Measurements from ENCODE around the gene LAMP5.

Gene LAMP5

DNA sequence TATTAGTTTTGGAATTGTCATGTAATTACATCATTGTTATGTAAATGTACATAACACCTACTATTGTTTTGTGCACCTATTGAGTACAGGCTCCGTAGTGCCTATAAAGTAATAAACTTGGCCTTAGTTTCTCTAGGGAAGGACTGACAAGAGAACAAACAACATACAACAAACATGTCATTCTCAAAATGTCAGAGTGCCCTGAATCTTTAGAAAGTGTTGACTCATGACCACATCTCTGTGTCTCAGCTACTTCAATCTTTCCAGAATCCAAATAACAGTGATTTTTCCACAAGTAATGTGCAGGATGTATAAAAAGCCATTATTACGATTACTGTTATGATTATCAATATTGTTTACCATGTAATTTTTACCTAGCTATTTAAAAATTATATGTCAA lies 17.2 kb downstream of the LAMP5 start:
- DNase-seq, result no peak
- no peaks in the 10 kb centered on the region for H3K36me3 ChIP-seq (ENCODE audit: control insufficient read depth in 4 of 4, insufficient read depth in 4 of 4, low read length in 3 of 4)
- 60% methylated on average over 1 of the region's 2 CpGs for WGBS (ENCODE audit: insufficient coverage)
- H3K27ac ChIP-seq (ENCODE audit: insufficient read depth in 1 of 2, low read depth in 1 of 2, low read length in 2 of 2, poor library complexity in 1 of 2, severe bottlenecking in 2 of 2), result no peak overlapping the region
- ChIA-PET CTCF (no interaction called here), POLR2A (no interaction called here)
- no peak overlapping the region for H3K4me3 ChIP-seq (ENCODE audit: control insufficient read depth in 1 of 7, extremely low read depth in 1 of 7, insufficient read depth in 4 of 7, low read depth in 2 of 7, low read length in 6 of 7)
- H3K4me1 ChIP-seq (ENCODE audit: control extremely low read depth in 1 of 4, control insufficient read depth in 4 of 4, insufficient read depth in 4 of 4, low read length in 3 of 4), result no peaks in the 10 kb centered on the region
- peaks cover 2 to 15% (median 7%) of the 10 kb centered on the region in 5 experiments for H3K27me3 ChIP-seq (replicated peaks in 2 of 5; ENCODE audit: control insufficient read depth in 4 of 5, insufficient read depth in 5 of 5, low read length in 4 of 5)
- no peaks in the 10 kb centered on the region for H3K9me3 ChIP-seq (ENCODE audit: control extremely low read depth in 1 of 5, control insufficient read depth in 4 of 5, insufficient read depth in 2 of 5, low read depth in 1 of 5, low read length in 4 of 5)

DNA sequence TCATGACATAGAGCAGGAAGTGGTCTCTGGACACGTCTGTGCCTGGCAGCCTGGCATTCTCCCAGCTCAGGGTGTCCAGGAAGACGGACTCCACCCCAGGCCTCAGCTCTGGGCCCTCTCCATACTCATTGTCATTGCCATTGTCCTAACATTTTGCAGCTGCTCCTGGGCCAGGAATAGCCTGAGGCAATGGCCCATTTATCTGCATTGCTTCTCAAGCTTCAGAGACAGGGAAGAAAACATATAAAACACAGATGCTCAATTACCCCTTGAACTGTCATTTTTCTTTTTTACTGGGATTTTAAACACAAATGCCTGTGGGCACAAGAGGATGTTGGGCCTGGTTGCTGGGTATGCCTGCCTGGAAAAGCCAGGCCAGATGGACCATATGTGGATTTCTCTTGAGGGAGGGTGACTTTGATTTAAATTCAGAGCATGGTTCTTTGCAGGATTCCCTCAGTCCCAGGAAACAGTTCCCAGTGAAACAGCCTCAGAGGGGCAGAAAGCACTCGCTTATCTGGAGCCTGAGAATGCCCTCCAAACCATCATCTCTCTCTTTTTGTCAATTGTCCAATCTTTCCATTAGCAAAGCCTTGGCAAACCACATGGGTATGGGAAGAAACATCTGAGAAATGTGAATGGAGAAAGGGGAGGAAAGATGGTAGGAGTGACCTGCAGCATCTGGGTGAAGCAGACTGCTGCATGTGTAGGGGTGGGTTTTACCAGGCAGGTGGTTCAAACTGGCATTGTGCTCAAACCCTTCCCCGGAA lies 17.9 kb downstream of the LAMP5 start:
- H3K9me3 ChIP-seq (ENCODE audit: control extremely low read depth in 1 of 5, control insufficient read depth in 4 of 5, insufficient read depth in 2 of 5, low read depth in 1 of 5, low read length in 4 of 5), result no peaks in the 10 kb centered on the region
- H3K4me3 ChIP-seq (ENCODE audit: control insufficient read depth in 1 of 7, extremely low read depth in 1 of 7, insufficient read depth in 4 of 7, low read depth in 2 of 7, low read length in 6 of 7), result no peak overlapping the region
- H3K36me3 ChIP-seq (ENCODE audit: control insufficient read depth in 4 of 4, insufficient read depth in 4 of 4, low read length in 3 of 4), result no peaks in the 10 kb centered on the region
- H3K4me1 ChIP-seq (ENCODE audit: control extremely low read depth in 1 of 4, control insufficient read depth in 4 of 4, insufficient read depth in 4 of 4, low read length in 3 of 4), result no peaks in the 10 kb centered on the region
- no peak for DNase-seq
- WGBS (ENCODE audit: insufficient coverage), result 69% methylated on average over 4 of the region's 4 CpGs
- CTCF ChIA-PET, result no interaction called here
- POLR2A ChIA-PET, result no interaction called here
- no peak overlapping the region for H3K27ac ChIP-seq (ENCODE audit: insufficient read depth in 1 of 2, low read depth in 1 of 2, low read length in 2 of 2, poor library complexity in 1 of 2, severe bottlenecking in 2 of 2)
- peaks cover 0 to 15% (median 4%) of the 10 kb centered on the region in 5 experiments for H3K27me3 ChIP-seq (replicated peaks in 2 of 5; ENCODE audit: control insufficient read depth in 4 of 5, insufficient read depth in 5 of 5, low read length in 4 of 5)

DNA sequence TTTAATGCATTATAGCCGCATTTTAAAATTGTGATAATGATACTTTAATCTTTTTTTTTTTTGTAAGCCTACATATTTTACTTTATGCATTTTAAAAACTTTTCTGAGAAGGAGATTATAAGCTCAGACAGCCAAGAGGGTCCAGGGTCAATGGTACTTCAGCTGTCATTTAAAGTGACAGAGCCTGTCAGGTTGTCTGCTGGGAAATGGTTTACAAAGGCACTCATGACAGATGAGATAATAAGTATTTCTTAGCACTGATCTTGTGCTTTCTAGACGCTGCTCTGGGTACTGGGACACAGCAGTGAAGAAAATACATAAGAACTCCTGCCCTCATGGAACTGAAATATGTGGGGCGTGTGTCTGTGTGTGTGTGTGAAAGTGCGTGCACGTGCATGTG lies 19.6 kb downstream of the LAMP5 start:
- DNase-seq, result no peak
- Histone ChIP-seq H3K9me3 (ENCODE audit: control extremely low read depth in 1 of 5, control insufficient read depth in 4 of 5, insufficient read depth in 2 of 5, low read depth in 1 of 5, low read length in 4 of 5) (no peaks in the 10 kb centered on the region), H3K27ac (ENCODE audit: insufficient read depth in 1 of 2, low read depth in 1 of 2, low read length in 2 of 2, poor library complexity in 1 of 2, severe bottlenecking in 2 of 2) (no peak overlapping the region), H3K36me3 (ENCODE audit: control insufficient read depth in 4 of 4, insufficient read depth in 4 of 4, low read length in 3 of 4) (no peaks in the 10 kb centered on the region), H3K27me3 (replicated peaks in 2 of 5; ENCODE audit: control insufficient read depth in 4 of 5, insufficient read depth in 5 of 5, low read length in 4 of 5) (peaks cover 2 to 18% (median 4%) of the 10 kb centered on the region in 5 experiments), H3K4me1 (ENCODE audit: control extremely low read depth in 1 of 4, control insufficient read depth in 4 of 4, insufficient read depth in 4 of 4, low read length in 3 of 4) (no peaks in the 10 kb centered on the region), H3K4me3 (ENCODE audit: control insufficient read depth in 1 of 7, extremely low read depth in 1 of 7, insufficient read depth in 4 of 7, low read depth in 2 of 7, low read length in 6 of 7) (no peak overlapping the region)
- 89% methylated on average over 3 of the region's 5 CpGs for WGBS (ENCODE audit: insufficient coverage)
- CTCF ChIA-PET, result interaction anchor here (0.6 to 0.7 kb wide), 2 partner anchors 10 to 218 kb away, joined by 3 to 5 read pairs; no protein-coding TSS in a partner anchor
- POLR2A ChIA-PET, result no interaction called here

DNA sequence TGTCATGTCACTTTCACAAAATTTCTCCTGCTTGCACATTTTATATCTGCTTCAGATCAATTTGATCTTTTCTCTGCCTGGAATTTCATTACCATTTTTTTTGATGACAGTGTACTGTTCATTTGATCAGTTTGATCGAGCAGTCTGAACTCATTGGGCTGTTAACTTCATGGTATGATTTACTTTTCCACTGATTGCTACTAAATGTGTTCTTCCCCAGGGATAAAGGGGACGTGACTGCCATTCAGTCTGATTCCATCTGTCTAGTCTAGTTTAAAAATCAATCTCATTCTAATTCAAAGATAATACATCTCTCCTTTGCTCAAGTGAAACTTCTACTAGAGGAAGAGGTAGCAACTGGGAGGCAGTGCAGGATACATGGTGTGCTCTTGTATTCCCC lies 21.1 kb downstream of the LAMP5 start:
- Histone ChIP-seq H3K36me3 (ENCODE audit: control insufficient read depth in 4 of 4, insufficient read depth in 4 of 4, low read length in 3 of 4) (no peaks in the 10 kb centered on the region), H3K4me3 (ENCODE audit: control insufficient read depth in 1 of 7, extremely low read depth in 1 of 7, insufficient read depth in 4 of 7, low read depth in 2 of 7, low read length in 6 of 7) (no peak overlapping the region), H3K27ac (ENCODE audit: insufficient read depth in 1 of 2, low read depth in 1 of 2, low read length in 2 of 2, poor library complexity in 1 of 2, severe bottlenecking in 2 of 2) (no peak overlapping the region), H3K4me1 (ENCODE audit: control extremely low read depth in 1 of 4, control insufficient read depth in 4 of 4, insufficient read depth in 4 of 4, low read length in 3 of 4) (no peaks in the 10 kb centered on the region), H3K9me3 (ENCODE audit: control extremely low read depth in 1 of 5, control insufficient read depth in 4 of 5, insufficient read depth in 2 of 5, low read depth in 1 of 5, low read length in 4 of 5) (no peaks in the 10 kb centered on the region), H3K27me3 (replicated peaks in 2 of 5; ENCODE audit: control insufficient read depth in 4 of 5, insufficient read depth in 5 of 5, low read length in 4 of 5) (peaks cover 3 to 21% (median 4%) of the 10 kb centered on the region in 5 experiments)
- 80% methylated on average over 1 of the region's 2 CpGs for WGBS (ENCODE audit: insufficient coverage)
- DNase-seq, result no peak
- POLR2A ChIA-PET, result no interaction called here
- CTCF ChIA-PET, result no interaction called here

DNA sequence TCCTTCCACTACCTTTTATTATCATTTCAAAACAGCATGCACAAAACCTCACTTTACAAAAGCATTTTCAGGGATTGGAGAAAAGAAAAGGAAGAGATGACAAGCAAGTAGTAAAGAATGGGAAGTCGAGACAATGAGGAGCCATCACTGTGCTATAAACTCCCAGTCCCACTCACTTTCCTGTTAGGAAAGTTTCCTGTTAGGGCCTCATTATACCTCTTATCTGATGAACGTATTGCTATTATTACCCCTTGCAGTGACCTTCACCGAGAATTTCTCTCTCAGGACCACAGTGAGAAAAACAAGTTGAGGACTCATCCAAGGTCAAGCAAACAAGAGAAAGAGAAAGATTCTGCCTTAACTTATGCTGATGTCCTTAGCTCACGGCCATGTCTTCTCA lies 28.8 kb downstream of the LAMP5 start:
- Histone ChIP-seq H3K36me3 (ENCODE audit: control insufficient read depth in 4 of 4, insufficient read depth in 4 of 4, low read length in 3 of 4) (no peaks in the 10 kb centered on the region), H3K27me3 (replicated peaks in 2 of 5; ENCODE audit: control insufficient read depth in 4 of 5, insufficient read depth in 5 of 5, low read length in 4 of 5) (peaks cover 0 to 11% (median 10%) of the 10 kb centered on the region in 5 experiments), H3K4me3 (ENCODE audit: control insufficient read depth in 1 of 7, extremely low read depth in 1 of 7, insufficient read depth in 4 of 7, low read depth in 2 of 7, low read length in 6 of 7) (no peak overlapping the region), H3K27ac (ENCODE audit: insufficient read depth in 1 of 2, low read depth in 1 of 2, low read length in 2 of 2, poor library complexity in 1 of 2, severe bottlenecking in 2 of 2) (no peak overlapping the region), H3K9me3 (ENCODE audit: control extremely low read depth in 1 of 5, control insufficient read depth in 4 of 5, insufficient read depth in 2 of 5, low read depth in 1 of 5, low read length in 4 of 5) (no peaks in the 10 kb centered on the region), H3K4me1 (ENCODE audit: control extremely low read depth in 1 of 4, control insufficient read depth in 4 of 4, insufficient read depth in 4 of 4, low read length in 3 of 4) (no peaks in the 10 kb centered on the region)
- CTCF ChIA-PET, result no interaction called here
- no peak for DNase-seq
- 44% methylated on average over 4 of the region's 4 CpGs for WGBS (ENCODE audit: insufficient coverage)
- POLR2A ChIA-PET, result no interaction called here

DNA sequence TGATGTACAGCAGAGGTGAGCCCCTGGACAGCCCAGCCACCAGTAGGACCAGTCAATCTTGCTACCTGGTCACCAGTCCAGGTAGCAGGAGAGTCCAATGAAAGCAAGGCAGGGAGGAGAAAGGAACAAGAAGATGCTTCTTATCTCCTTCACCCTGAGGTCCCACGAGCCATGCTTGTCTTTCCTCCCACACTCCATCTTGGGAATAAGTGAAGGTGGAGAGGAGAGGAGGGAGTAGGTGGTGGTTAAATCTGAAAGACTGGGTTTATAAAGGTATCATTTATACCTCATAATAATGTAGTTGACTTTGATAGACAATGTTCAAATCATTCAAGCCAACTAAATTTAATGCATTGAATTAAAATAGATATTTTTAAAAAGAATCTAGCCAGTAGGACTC lies 35.9 kb downstream of the LAMP5 start:
- peaks cover 0 to 1% (median 0%) of the 10 kb centered on the region in 5 experiments for H3K9me3 ChIP-seq (ENCODE audit: control extremely low read depth in 1 of 5, control insufficient read depth in 4 of 5, insufficient read depth in 2 of 5, low read depth in 1 of 5, low read length in 4 of 5)
- POLR2A ChIA-PET, result no interaction called here
- CTCF ChIA-PET, result no interaction called here
- no CpG with 5 or more reads among the region's 1 CpG for WGBS (ENCODE audit: insufficient coverage)
- no peak overlapping the region for H3K4me3 ChIP-seq (ENCODE audit: control insufficient read depth in 1 of 7, extremely low read depth in 1 of 7, insufficient read depth in 4 of 7, low read depth in 2 of 7, low read length in 6 of 7)
- DNase-seq, result no peak
- no peak overlapping the region for H3K27ac ChIP-seq (ENCODE audit: insufficient read depth in 1 of 2, low read depth in 1 of 2, low read length in 2 of 2, poor library complexity in 1 of 2, severe bottlenecking in 2 of 2)
- no peaks in the 10 kb centered on the region for H3K36me3 ChIP-seq (ENCODE audit: control insufficient read depth in 4 of 4, insufficient read depth in 4 of 4, low read length in 3 of 4)
- no peaks in the 10 kb centered on the region for H3K4me1 ChIP-seq (ENCODE audit: control extremely low read depth in 1 of 4, control insufficient read depth in 4 of 4, insufficient read depth in 4 of 4, low read length in 3 of 4)
- peaks cover 0 to 10% (median 0%) of the 10 kb centered on the region in 5 experiments for H3K27me3 ChIP-seq (replicated peaks in 2 of 5; ENCODE audit: control insufficient read depth in 4 of 5, insufficient read depth in 5 of 5, low read length in 4 of 5)

DNA sequence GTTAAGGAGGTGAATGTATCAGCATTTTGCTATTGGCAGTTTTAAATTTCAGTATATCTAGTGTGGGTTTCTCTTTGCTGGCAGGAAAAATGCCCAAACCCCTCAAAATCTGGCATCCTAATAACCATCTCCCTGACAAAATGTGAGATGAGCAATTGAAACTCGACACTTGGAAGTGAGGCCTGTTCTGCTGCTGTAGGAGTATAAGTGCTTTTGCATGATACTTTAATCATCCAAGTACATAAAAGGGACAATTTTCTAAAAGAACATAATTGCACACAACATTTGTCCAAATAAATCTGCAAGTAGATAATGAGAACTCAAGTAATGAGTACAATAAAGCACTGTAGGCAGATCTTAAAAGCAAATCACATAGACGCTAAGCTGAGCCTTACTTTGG lies 36.5 kb downstream of the LAMP5 start:
- H3K36me3 ChIP-seq (ENCODE audit: control insufficient read depth in 4 of 4, insufficient read depth in 4 of 4, low read length in 3 of 4), result no peaks in the 10 kb centered on the region
- peaks cover 0 to 10% (median 0%) of the 10 kb centered on the region in 5 experiments for H3K27me3 ChIP-seq (replicated peaks in 2 of 5; ENCODE audit: control insufficient read depth in 4 of 5, insufficient read depth in 5 of 5, low read length in 4 of 5)
- H3K4me1 ChIP-seq (ENCODE audit: control extremely low read depth in 1 of 4, control insufficient read depth in 4 of 4, insufficient read depth in 4 of 4, low read length in 3 of 4), result no peaks in the 10 kb centered on the region
- no peak for DNase-seq
- no peak overlapping the region for H3K4me3 ChIP-seq (ENCODE audit: control insufficient read depth in 1 of 7, extremely low read depth in 1 of 7, insufficient read depth in 4 of 7, low read depth in 2 of 7, low read length in 6 of 7)
- ChIA-PET CTCF (no interaction called here), POLR2A (no interaction called here)
- WGBS (ENCODE audit: insufficient coverage), result 85% methylated on average over 1 of the region's 2 CpGs
- no peak overlapping the region for H3K27ac ChIP-seq (ENCODE audit: insufficient read depth in 1 of 2, low read depth in 1 of 2, low read length in 2 of 2, poor library complexity in 1 of 2, severe bottlenecking in 2 of 2)
- H3K9me3 ChIP-seq (ENCODE audit: control extremely low read depth in 1 of 5, control insufficient read depth in 4 of 5, insufficient read depth in 2 of 5, low read depth in 1 of 5, low read length in 4 of 5), result peaks cover 0 to 1% (median 0%) of the 10 kb centered on the region in 5 experiments
